DND-41 (cell line): ENCODE measurements around the gene IGF2BP3.

ENCODE experiments used
- ATAC-seq: fragments of 200-7000 bp; cut with Tn5 transposase; 3 replicates; pipeline ENCODE4 v1.9.1; 2021; ENCODE audit warnings: low read depth; ENCODE audit not compliant: insufficient read depth
- DNase-seq: peaks from one replicate; pipeline ENCODE4 v3.0.0-alpha.2; 2020
- H2AFZ ChIP-seq: 2 replicates; pipeline ENCODE4 v1.6.0; 2012; ENCODE audit warnings: low read depth, low read length
- H3K27ac ChIP-seq: 2 replicates; pipeline ENCODE4 v1.5.1; 2012; ENCODE audit warnings: low read length, inconsistent platforms
- H3K27me3 ChIP-seq: fragments of 200-600 bp; sonication (generic); 2 replicates; pipeline ENCODE4 v1.6.0; 2012; ENCODE audit warnings: low read length, mild to moderate bottlenecking, inconsistent platforms; ENCODE audit not compliant: insufficient read depth, poor library complexity
- H3K36me3 ChIP-seq: 2 replicates; pipeline ENCODE4 v1.5.1; 2012; ENCODE audit warnings: low read length, inconsistent platforms; ENCODE audit not compliant: insufficient read depth
- H3K4me1 ChIP-seq: 2 replicates; pipeline ENCODE4 v1.5.1; 2012; ENCODE audit warnings: mild to moderate bottlenecking, low read length; ENCODE audit not compliant: insufficient read depth
- H3K4me2 ChIP-seq: 2 replicates; pipeline ENCODE4 v1.6.0; 2012; ENCODE audit warnings: mild to moderate bottlenecking, moderate library complexity, low read length, inconsistent platforms; ENCODE audit not compliant: insufficient read depth
- H3K4me3 ChIP-seq, 2 experiments: fragments of 200-600 bp in 1 of 2; shearing (Covaris generic) in 1 of 2; 2 replicates each; pipeline ENCODE4 v1.5.1; 2012 to 2016; ENCODE audit warnings: inconsistent platforms in 2 of 2, low read length in 2 of 2, mild to moderate bottlenecking in 2 of 2, low read depth in 1 of 2, moderate library complexity in 1 of 2
- H3K79me2 ChIP-seq: 2 replicates; pipeline ENCODE4 v1.6.0; 2012; ENCODE audit warnings: low read length, inconsistent platforms; ENCODE audit not compliant: insufficient read depth
- H3K9ac ChIP-seq: 2 replicates; pipeline ENCODE4 v1.6.0; 2012; ENCODE audit warnings: low read depth, mild to moderate bottlenecking, inconsistent platforms, low read length, moderate library complexity
- H3K9me3 ChIP-seq: 2 replicates; pipeline ENCODE4 v1.5.1; 2012; ENCODE audit warnings: low read length, moderate library complexity, mild to moderate bottlenecking, inconsistent platforms; ENCODE audit not compliant: insufficient read depth, severe bottlenecking
- H4K20me1 ChIP-seq: 2 replicates; pipeline ENCODE4 v1.6.0; 2012; ENCODE audit warnings: low read length; ENCODE audit not compliant: insufficient read depth
- CTCF ChIP-seq: IDR thresholded peaks from 2 replicates; pipeline ENCODE4 v1.5.1; 2012; ENCODE audit warnings: borderline replicate concordance, low read length, moderate library complexity, mild to moderate bottlenecking; ENCODE audit not compliant: poor library complexity, severe bottlenecking; ENCODE audit errors: extremely low read depth
- EZH2 ChIP-seq: IDR thresholded peaks from 3 replicates; pipeline ENCODE4 v1.6.1; 2012; ENCODE audit warnings: borderline replicate concordance, low read depth, mild to moderate bottlenecking, moderate library complexity, low read length, inconsistent platforms; ENCODE audit not compliant: severe bottlenecking

The IGF2BP3 gene

DNA sequence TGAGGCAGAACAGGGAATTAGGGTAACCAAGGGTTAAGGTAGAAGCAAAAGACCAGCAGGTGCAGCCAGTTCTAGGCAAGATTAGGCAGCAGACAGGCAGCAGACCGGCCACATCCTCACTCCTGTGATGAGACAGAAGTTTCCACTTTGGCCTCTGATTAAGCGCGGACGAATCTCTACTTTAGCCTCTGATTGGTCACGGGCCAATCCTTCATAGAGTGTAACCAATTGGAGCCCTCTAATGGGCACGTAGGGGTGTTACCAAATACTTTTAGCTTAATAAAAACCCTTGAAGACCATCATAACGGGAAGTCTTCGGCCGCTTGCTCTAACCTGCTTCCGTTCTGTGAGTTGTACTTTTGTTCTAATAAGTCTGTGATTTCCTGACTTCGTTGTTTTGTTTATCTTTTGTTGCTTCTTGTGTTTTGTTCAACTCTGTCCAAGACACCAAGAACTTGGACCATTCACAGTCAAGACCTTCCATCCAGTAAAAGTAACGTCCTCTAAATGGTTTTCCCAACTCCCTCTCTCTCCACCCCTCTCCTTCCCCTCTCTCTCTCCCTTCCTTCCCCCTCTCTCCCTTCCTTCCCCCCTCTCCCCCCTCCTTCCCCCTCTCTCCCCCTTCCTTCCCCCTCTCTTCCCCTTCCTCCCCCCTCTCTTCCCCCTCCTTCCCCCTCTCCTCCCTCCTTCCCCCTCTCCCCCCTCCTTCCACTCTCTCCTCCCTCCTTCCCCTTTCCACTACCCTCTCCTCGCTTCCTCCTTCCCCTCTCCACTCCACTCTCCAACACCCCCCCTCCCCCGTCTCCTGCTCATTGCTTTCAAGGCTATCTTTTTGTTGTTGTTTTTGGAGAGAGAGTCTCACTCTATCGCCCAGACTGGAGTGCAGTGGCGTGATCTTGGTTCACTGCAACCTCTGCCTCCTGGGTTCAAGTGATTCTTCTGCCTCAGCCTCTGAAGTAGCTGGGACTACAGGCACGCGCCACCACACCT, 184.3 kb downstream of the IGF2BP3 start:
- Histone ChIP-seq H3K4me1 (peaks cover 13% of the 10 kb centered on the region), H3K27me3 (no peaks in the 10 kb centered on the region), H3K4me3 (no peak overlapping the region), H4K20me1 (no peaks in the 10 kb centered on the region), H3K79me2 (no peaks in the 10 kb centered on the region), H3K4me2 (no peak overlapping the region), H3K27ac (no peak overlapping the region), H3K9ac (no peak overlapping the region), H2AFZ (no peak overlapping the region), H3K36me3 (no peaks in the 10 kb centered on the region), H3K9me3 (no peaks in the 10 kb centered on the region)
- TF ChIP-seq CTCF (no peak), EZH2 (no peak)
- no peak for ATAC-seq
- DNase-seq = no peak

- Histone ChIP-seq H3K36me3 (no peaks in the 10 kb centered on the region), H2AFZ (no peak overlapping the region), H3K9me3 (no peaks in the 10 kb centered on the region), H3K4me1 (peaks cover 13% of the 10 kb centered on the region), H4K20me1 (no peaks in the 10 kb centered on the region), H3K9ac (no peak overlapping the region), H3K4me3 (no peak overlapping the region), H3K27me3 (no peaks in the 10 kb centered on the region), H3K4me2 (no peak overlapping the region), H3K27ac (no peak overlapping the region), H3K79me2 (no peaks in the 10 kb centered on the region)
- DNase-seq (no peak), ATAC-seq (no peak)
- TF ChIP-seq EZH2 (no peak), CTCF (no peak)
Observed at GRCh38 chr7:23284871-23285270, 185.4 kb downstream of the IGF2BP3 start.

- ATAC-seq = no peak
- H4K20me1 ChIP-seq = no peaks in the 10 kb centered on the region
- H3K4me2 ChIP-seq = no peak overlapping the region
- no peaks in the 10 kb centered on the region for H3K36me3 ChIP-seq
- peaks cover 8% of the 10 kb centered on the region for H3K4me1 ChIP-seq
- no peak overlapping the region for H3K9ac ChIP-seq
- H2AFZ ChIP-seq = no peak overlapping the region
- DNase-seq = no peak
- TF ChIP-seq EZH2 (no peak), CTCF (no peak)
- no peaks in the 10 kb centered on the region for H3K9me3 ChIP-seq
- H3K79me2 ChIP-seq = no peaks in the 10 kb centered on the region
- no peak overlapping the region for H3K4me3 ChIP-seq
- no peak overlapping the region for H3K27ac ChIP-seq
- H3K27me3 ChIP-seq = no peaks in the 10 kb centered on the region
Observed at GRCh38 chr7:23283086-23283485, 187.2 kb downstream of the IGF2BP3 start.
